OCI-LY7 (cell line): ENCODE measurements around the gene ARHGAP26. TPM values are rescaled to one million over a fixed set of nuclear protein-coding genes. Genes with fewer than 3 reads are reported as not detected.

ENCODE experiments used
- BruUV-seq: library from RNA; stranded (reverse); fragments of 400-500 nt; replicated peaks from 2 replicates; lab custom pipeline; 2021; lab: Mats Ljungman, UMichigan
- CTCF ChIA-PET: fragments of 300-600 bp; sonication (Branson Sonifier 250); formaldehyde crosslinking; loops from one replicate; lab custom pipeline; 2022; ENCODE audit warnings: antibody characterized with exemption; ENCODE audit not compliant: unreplicated experiment; lab: Charles Lee
- POLR2A ChIA-PET: fragments of 300-600 bp; sonication (Branson Sonifier 250); formaldehyde crosslinking; loops from one replicate; lab custom pipeline; 2022; ENCODE audit warnings: antibody characterized with exemption; lab: Charles Lee
- DNase-seq: peaks from one replicate; pipeline ENCODE4 v3.0.0-alpha.2; 2015; ENCODE audit warnings: low spot score
- H2AFZ ChIP-seq: fragments of 200-600 bp; sonication (generic), shearing (Covaris generic); 2 replicates; pipeline ENCODE4 v1.6.1; 2014; ENCODE audit warnings: mild to moderate bottlenecking, antibody characterized with exemption, low read length, moderate library complexity
- H3K27ac ChIP-seq: fragments of 200-600 bp; sonication (generic); 2 replicates; pipeline ENCODE4 v1.5.1; 2014; ENCODE audit warnings: mixed run types, low read depth, mild to moderate bottlenecking, moderate library complexity, low read length, inconsistent platforms; ENCODE audit not compliant: poor library complexity, severe bottlenecking
- H3K36me3 ChIP-seq: fragments of 200-600 bp; sonication (generic); 2 replicates; pipeline ENCODE4 v1.6.1; 2014; ENCODE audit warnings: mild to moderate bottlenecking, antibody characterized with exemption, low read length, moderate library complexity, mixed read lengths; ENCODE audit not compliant: insufficient read depth
- H3K4me1 ChIP-seq: fragments of 200-600 bp; sonication (generic); 2 replicates; pipeline ENCODE4 v1.5.1; 2014; ENCODE audit warnings: mild to moderate bottlenecking, low read length; ENCODE audit not compliant: insufficient read depth, poor library complexity, severe bottlenecking
- H3K4me2 ChIP-seq: fragments of 200-600 bp; sonication (generic); 2 replicates; pipeline ENCODE4 v1.6.1; 2014; ENCODE audit warnings: mild to moderate bottlenecking, low read length
- H3K4me3 ChIP-seq: fragments of 200-600 bp; sonication (generic); 2 replicates; pipeline ENCODE4 v1.5.1; 2014; ENCODE audit warnings: mild to moderate bottlenecking, low read depth, low read length; ENCODE audit not compliant: poor library complexity, severe bottlenecking
- H3K79me2 ChIP-seq: fragments of 200-600 bp; sonication (generic); 2 replicates; pipeline ENCODE4 v1.6.1; 2016; ENCODE audit warnings: low read depth, mild to moderate bottlenecking, low read length, moderate library complexity, mixed read lengths; ENCODE audit not compliant: insufficient read depth
- H3K9me2 ChIP-seq: fragments of 200-600 bp; sonication (generic); 2 replicates; pipeline ENCODE4 v1.6.1; 2016; ENCODE audit warnings: mild to moderate bottlenecking, low read length, mixed read lengths; ENCODE audit not compliant: insufficient read depth
- H3K9me3 ChIP-seq: fragments of 200-600 bp; sonication (generic); 2 replicates; pipeline ENCODE4 v1.6.1; 2014; ENCODE audit warnings: mild to moderate bottlenecking, mixed run types, low read length, mixed read lengths
- H4K20me1 ChIP-seq: fragments of 200-600 bp; sonication (generic); 2 replicates; pipeline ENCODE4 v1.6.1; 2014; ENCODE audit warnings: mild to moderate bottlenecking, antibody characterized with exemption, low read length, moderate library complexity, mixed read lengths; ENCODE audit not compliant: insufficient read depth
- EZH2phosphoT487 ChIP-seq: fragments of 200-600 bp; sonication (generic); IDR thresholded peaks from 2 replicates; pipeline ENCODE4 v1.6.1; 2018; ENCODE audit warnings: low read depth, borderline replicate concordance, mild to moderate bottlenecking, mixed run types, antibody characterized with exemption, low read length, moderate library complexity, mixed read lengths
- intact Hi-C: fragments of 100-400 bp; cut with micrococcal nuclease; formaldehyde crosslinking; loops from one replicate; pipeline ENCODE4 v1.10.0; 2022; ENCODE audit not compliant: unreplicated experiment
- total RNA-seq, 2 experiments: library from RNA; depleted of rRNA in 1 of 2; stranded (reverse); fragments of >200 nt in 1 of 2; shearing (Covaris generic) in 1 of 2; gene quantifications; 2 replicates each; pipeline ENCODE4 v1.2.3, GENCODE V29; 2014 to 2022
- TF ChIP-seq, protein P1 (sequence below): fragments of 200-600 bp; sonication (generic); conservative IDR thresholded peaks from 2 replicates; pipeline ENCODE4 v1.5.1; 2014; ENCODE audit warnings: mild to moderate bottlenecking, antibody characterized with exemption, low read length, moderate library complexity, mixed read lengths

The ARHGAP26 gene
- total RNA-seq, 2 experiments from 2014 or later: 7.0 to 19.1 TPM

DNA sequence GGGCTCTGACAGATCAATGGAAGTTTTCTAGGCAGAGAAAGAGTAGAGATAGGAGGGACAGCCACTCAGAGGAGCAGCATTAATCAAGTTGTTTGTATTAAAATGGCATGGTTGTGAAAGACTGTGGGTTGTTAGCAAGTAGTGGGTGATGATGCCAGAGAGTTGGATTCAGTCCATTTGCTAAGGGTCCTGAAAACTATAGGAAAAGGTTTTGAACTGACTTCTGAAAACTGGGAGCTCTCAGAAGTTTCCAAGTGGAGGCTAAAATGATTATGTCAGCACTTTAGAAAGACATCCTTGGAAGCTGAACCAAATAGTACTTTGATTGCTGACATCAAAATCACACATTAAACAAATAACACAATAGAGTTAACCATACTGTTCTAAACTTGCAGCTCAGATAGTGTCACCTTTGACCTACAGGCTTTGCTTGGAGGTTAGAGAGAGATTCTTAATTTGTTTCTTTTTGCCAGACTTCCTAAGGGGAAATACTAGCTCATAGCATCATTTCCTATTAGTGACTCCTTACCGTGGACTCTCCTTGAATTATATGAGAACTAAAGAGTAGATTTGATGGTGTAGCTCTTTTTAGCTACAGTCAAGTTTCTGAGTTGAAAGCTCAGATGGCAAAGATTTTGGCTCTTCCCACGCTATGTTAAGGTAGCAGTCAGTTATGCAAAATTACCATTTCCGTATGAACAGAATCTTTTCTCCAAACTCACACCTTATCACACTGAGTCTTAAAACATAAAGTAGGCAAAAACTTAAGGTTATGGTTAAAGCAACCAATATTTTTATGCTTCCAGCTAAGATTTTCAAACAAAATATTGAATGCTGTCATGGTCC is 356.2 kb downstream of the ARHGAP26 start:
- Histone ChIP-seq H3K9me2 (no peaks in the 10 kb centered on the region), H3K4me1 (peaks cover 8% of the 10 kb centered on the region), H3K27ac (no peak overlapping the region), H4K20me1 (no peaks in the 10 kb centered on the region), H3K4me3 (no peak overlapping the region), H3K9me3 (no peaks in the 10 kb centered on the region), H3K79me2 (no peaks in the 10 kb centered on the region), H2AFZ (0 out of 2 replicates have a peak overlapping the region, but pooled peaks have one; percentile 9), H3K4me2 (peak overlapping the region; percentile 36), H3K36me3 (no peaks in the 10 kb centered on the region)
- ChIA-PET CTCF (interaction anchor here (1.2 kb wide), 1 partner anchor 17 kb away, joined by 3 read pairs; no protein-coding TSS in a partner anchor), POLR2A (interaction anchor here (0.5 to 3.2 kb wide), 9 partner anchors 10 to 689 kb away, joined by 3 to 14 read pairs (median 3); no protein-coding TSS in a partner anchor)
- intact Hi-C loops: no loop called here
- TF ChIP-seq EZH2phosphoT487: no peak
- TF ChIP-seq, protein P1, sequence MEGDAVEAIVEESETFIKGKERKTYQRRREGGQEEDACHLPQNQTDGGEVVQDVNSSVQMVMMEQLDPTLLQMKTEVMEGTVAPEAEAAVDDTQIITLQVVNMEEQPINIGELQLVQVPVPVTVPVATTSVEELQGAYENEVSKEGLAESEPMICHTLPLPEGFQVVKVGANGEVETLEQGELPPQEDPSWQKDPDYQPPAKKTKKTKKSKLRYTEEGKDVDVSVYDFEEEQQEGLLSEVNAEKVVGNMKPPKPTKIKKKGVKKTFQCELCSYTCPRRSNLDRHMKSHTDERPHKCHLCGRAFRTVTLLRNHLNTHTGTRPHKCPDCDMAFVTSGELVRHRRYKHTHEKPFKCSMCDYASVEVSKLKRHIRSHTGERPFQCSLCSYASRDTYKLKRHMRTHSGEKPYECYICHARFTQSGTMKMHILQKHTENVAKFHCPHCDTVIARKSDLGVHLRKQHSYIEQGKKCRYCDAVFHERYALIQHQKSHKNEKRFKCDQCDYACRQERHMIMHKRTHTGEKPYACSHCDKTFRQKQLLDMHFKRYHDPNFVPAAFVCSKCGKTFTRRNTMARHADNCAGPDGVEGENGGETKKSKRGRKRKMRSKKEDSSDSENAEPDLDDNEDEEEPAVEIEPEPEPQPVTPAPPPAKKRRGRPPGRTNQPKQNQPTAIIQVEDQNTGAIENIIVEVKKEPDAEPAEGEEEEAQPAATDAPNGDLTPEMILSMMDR: no peak
- peak; percentile 5 for DNase-seq
- BruUV-seq: no TSS peak

DNA sequence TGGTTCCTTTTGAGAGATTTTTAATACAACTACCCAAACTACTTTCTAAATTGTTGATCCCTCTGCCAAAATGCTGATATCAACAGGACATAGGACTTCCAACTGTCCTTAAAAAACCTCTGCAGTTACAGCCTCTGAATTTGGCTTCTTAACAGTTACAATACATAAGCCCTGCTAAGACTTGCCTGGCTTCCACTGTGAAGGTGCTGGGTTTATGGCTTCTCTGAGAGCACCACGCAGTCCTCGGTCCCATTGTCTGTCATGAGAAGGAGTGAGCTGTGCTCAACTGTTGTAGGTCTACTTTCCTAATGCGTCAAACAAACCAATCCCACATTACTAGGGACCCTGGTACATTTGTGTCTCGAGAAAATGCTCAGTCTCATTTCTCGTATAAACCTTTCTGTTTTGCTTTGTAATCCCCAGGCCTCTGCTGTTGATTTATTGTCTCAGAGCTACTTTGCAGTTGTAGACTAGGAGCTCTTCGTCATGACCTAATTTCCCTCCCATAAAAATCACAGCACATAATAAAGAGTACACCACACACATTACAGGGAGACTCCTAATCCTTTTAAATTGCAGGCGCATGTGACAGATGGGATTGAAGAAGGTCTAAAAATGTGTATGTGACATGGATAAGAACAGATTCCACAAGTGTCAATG is 358.4 kb downstream of the ARHGAP26 start:
- H3K4me3 ChIP-seq: no peak overlapping the region
- H4K20me1 ChIP-seq: no peaks in the 10 kb centered on the region
- H2AFZ ChIP-seq: no peak overlapping the region
- no peak overlapping the region for H3K4me2 ChIP-seq
- H3K9me3 ChIP-seq: no peaks in the 10 kb centered on the region
- H3K79me2 ChIP-seq: no peaks in the 10 kb centered on the region
- no peak for DNase-seq
- ChIA-PET CTCF (no interaction called here), POLR2A (interaction anchor here (1.0 to 3.2 kb wide), 4 partner anchors 9 to 15 kb away, joined by 3 to 11 read pairs (median 8); no protein-coding TSS in a partner anchor)
- H3K27ac ChIP-seq: no peak overlapping the region
- intact Hi-C loops: no loop called here
- TF ChIP-seq, protein P1: no peak
- no peak for TF ChIP-seq EZH2phosphoT487
- H3K9me2 ChIP-seq: no peaks in the 10 kb centered on the region
- H3K36me3 ChIP-seq: no peaks in the 10 kb centered on the region
- no TSS peak for BruUV-seq
- peaks cover 8% of the 10 kb centered on the region for H3K4me1 ChIP-seq
